ENCODE results near the gene CEP68. TPM values are rescaled to one million over a fixed set of nuclear protein-coding genes. Genes with fewer than 3 reads are reported as not detected.
A peak's percentile ranks its signal among the peaks of the same experiment; 100 is the strongest.
"Not testable (repeated sequence)": the region's sequence is repeated elsewhere in the genome, so short reads cannot be mapped to it uniquely, and the experiment has no call there.

Gene CEP68
- total RNA-seq, 1 donor from 2014 or later, result 4.9 TPM

DNA sequence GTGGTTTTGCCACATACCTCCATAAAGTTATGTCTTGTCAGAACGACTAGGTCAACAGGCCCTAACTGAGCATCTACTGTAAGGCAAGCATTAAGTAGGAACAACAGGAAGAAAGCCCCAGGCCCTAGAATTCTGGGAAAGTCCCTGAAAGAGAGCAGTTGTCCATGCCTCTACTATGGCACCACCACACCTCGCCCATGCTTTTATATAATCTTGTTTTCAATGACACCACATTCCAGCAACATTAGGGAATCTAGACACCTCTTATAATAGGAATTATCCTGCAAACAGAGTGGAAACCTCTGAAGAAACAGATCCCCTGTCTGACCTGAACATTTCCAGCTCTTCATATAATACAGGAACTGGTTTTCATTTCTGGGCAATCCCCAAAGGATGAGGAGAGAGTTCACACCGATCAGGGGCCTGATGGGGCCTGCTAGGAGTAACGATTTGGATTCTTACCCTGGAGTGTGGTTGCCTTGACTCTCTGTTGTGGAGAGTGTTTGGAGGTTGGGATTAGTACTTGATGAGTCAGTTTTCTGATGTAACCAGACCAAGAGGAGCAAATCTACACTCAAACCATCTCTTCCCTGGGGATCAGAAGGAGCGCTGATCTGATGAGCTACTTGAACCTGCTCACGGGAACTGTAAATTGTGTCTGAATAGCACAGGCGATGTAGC, 31.9 kb upstream of the CEP68 start:
- H3K4me3 Mint-ChIP-seq, result no peak overlapping the region
- H3K4me1 Mint-ChIP-seq, result peaks cover 7% of the 10 kb centered on the region
- intact Hi-C loops (cut with micrococcal nuclease), result no loop called here
- H3K9me3 Mint-ChIP-seq, result no peaks in the 10 kb centered on the region
- DNase-seq, result no peak
- H3K27me3 Mint-ChIP-seq, result no peaks in the 10 kb centered on the region
- H3K27ac Mint-ChIP-seq, result no peak overlapping the region
- H3K36me3 Mint-ChIP-seq (ENCODE audit: low read depth), result peaks cover 19% of the 10 kb centered on the region

DNA sequence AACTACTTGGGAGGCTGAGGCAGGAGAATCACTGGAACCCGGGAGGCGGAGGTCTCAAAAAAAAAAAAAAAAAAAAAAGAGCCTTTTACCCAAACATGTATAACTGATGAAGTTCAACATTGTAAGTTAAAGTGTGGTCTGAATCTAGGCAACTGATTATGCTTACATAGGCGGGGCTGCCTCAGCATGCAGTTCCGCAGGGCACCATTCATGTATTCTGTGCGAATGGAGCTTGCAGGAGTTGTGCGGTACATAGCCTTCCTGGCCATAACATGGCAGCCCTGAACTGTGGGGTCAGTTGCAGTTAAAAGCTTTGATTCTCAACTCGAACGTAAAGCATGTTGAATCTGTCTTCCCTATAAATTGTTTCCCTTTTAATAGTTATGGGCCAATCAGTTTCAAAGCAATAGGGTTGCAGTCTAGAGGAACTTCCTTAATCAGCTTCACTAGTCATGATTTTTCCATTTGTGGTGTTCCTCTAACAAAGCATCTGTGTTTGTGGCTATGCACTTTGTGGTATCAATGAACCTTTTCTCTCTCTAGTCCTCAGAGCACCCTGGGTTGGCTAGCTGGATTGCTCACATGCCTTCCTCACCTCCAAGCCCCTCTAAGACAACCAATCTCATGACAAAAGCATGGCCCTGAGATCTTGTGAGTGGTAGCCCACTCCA, 30.6 kb upstream of the CEP68 start:
- DNase-seq, result no peak
- H3K4me3 Mint-ChIP-seq, result no peak overlapping the region
- H3K4me1 Mint-ChIP-seq, result peaks cover 7% of the 10 kb centered on the region
- H3K27ac Mint-ChIP-seq, result no peak overlapping the region
- H3K27me3 Mint-ChIP-seq, result no peaks in the 10 kb centered on the region
- intact Hi-C loops (cut with micrococcal nuclease), result no loop called here
- H3K9me3 Mint-ChIP-seq, result no peaks in the 10 kb centered on the region
- peaks cover 18% of the 10 kb centered on the region for H3K36me3 Mint-ChIP-seq (ENCODE audit: low read depth)

DNA sequence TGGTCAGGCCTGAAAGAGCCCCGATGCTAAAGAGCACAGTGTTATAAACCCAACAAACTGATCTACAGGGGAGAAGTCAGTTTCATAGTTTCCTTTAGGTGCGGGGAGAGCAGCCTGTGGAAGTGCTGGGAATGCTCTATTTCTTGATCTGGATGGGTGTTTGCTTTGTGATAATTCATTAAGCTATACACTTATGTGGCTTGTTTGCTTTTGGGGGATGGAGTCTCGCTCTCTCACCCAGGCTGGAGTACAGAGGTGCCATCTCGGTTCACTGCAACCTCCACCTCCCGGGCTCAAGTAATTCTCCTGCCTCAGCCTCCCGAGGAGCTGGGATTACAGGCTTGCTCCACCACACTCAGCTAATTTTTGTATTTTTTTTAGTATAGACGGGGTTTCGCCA, 30.1 kb upstream of the CEP68 start:
- H3K4me1 Mint-ChIP-seq, result peaks cover 12% of the 10 kb centered on the region

DNA sequence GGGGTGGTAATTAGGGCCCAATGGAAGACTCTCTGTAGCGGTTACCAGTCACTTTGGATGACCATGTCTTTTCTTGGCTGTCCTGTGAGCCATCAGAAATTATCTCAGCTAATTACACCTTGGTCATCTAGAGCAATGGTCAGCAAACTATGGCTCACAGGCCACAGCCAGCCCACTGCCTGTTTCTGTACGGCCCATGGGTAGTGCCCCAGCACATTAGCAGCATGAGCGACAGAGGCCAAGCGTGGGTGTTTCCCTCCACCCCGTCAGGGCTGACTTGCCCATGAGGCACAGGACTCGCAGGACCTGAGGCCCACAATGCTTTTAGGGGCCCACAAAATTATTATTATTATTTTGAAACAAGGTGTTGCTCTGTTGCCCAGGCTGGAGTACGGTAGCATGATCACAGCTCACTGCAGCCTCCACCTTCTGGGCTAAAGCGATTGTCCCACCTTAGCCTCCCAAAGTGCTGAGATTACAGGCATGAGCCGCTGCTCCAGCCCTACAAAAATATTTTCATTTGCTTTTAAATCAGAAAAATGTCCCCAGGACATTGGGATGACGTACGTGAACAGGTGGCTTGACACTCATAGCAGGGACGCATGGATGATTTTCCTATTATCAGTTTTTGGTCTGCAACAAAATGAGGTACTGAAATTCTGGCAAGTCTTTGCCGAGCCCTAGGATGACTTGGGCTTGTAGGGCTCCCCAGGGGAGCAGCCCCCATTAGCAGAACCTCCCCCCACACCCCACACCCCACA, 29.3 kb upstream of the CEP68 start:
- Mint-ChIP-seq H3K27ac (no peak overlapping the region), H3K9me3 (no peaks in the 10 kb centered on the region), H3K4me3 (no peak overlapping the region), H3K4me1 (peaks cover 20% of the 10 kb centered on the region), H3K36me3 (ENCODE audit: low read depth) (peaks cover 14% of the 10 kb centered on the region), H3K27me3 (no peaks in the 10 kb centered on the region)
- intact Hi-C loops (cut with micrococcal nuclease), result no loop called here
- DNase-seq, result no peak

More for the DNA sequence above, 30.1 kb upstream of the CEP68 start:
- Mint-ChIP-seq H3K27ac (no peak overlapping the region), H3K27me3 (no peaks in the 10 kb centered on the region), H3K4me3 (no peak overlapping the region), H3K36me3 (ENCODE audit: low read depth) (peaks cover 18% of the 10 kb centered on the region), H3K9me3 (no peaks in the 10 kb centered on the region)
- no peak for DNase-seq
- intact Hi-C loops (cut with micrococcal nuclease), result no loop called here

DNA sequence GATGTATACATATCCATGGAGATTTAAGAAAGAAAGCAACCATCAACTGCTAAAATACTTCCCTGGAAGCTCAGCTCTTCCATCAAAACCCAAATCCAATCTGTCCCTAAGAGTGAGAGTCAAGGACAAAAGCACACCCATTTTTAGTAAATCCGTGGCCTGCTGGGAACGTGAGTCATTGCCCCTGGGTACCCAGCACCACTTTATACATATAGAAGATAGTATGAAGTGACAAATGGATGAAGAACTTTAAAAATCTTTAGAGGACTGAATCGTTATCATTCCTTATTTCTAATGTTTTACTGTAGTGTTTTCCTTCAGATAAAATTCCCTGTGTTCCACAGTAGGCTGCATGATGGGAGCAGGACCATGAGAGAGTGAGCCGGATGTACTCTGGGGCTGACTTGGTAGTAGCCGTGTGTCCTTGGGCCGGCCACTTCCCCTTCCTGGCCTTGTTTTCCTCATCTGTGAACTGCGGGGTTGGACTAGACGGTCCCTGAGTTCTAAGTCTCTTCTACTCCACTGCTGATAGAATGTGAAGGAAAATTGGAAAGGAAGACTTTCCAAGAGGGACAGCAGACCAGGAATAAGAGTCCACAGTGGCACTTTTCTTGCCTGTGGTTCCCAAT, 28.5 kb upstream of the CEP68 start:
- Mint-ChIP-seq H3K36me3 (ENCODE audit: low read depth) (peaks cover 8% of the 10 kb centered on the region), H3K27me3 (no peaks in the 10 kb centered on the region), H3K27ac (no peak overlapping the region), H3K9me3 (no peaks in the 10 kb centered on the region), H3K4me3 (no peak overlapping the region), H3K4me1 (peaks cover 26% of the 10 kb centered on the region)
- no peak for DNase-seq
- intact Hi-C loops (cut with micrococcal nuclease), result no loop called here

DNA sequence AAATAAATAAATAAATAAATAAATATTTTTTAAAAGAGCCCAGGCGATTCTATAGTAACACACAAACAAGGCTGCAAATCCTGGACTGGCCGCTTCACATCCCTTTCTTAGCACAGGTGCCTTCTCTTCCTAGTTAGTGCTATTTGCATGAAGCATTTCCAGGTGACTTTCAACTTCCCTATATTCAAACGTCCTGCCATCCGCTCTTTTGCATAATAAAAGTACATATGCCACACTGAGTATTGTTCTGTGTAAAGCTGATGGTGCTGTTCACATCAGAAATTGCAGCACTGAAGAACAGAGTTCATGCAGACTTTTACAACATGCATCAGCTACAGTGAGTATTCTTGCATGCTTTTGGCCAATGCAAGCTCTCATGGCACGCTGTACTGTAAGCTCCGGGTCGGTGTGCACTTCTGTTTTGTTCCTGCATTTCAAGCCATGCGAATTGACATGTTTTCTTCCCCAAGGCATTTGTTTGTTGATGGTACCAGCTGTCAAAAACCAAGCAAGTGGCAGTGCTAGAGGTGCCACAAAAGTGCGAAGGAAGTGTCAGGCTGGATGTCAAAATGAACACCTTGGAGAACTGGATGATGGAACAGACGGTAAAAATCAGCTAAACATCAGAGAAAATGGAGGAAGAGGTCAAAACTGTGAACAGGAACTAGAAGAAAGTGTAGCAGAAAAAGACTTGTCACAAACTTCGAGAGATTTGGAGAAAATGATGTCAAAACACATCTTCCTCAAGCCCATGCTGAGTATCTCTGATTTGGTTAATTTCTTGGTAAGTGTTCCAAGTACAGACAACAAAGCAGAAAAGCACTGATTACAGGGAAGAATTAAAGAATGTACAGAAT, 25.5 kb upstream of the CEP68 start:
- H3K27ac Mint-ChIP-seq, result no peak overlapping the region
- H3K4me1 Mint-ChIP-seq, result peaks cover 22% of the 10 kb centered on the region
- H3K36me3 Mint-ChIP-seq (ENCODE audit: low read depth), result no peaks in the 10 kb centered on the region
- intact Hi-C loops (cut with micrococcal nuclease), result no loop called here
- H3K4me3 Mint-ChIP-seq, result no peak overlapping the region
- H3K9me3 Mint-ChIP-seq, result no peaks in the 10 kb centered on the region
- H3K27me3 Mint-ChIP-seq, result no peaks in the 10 kb centered on the region
- DNase-seq, result no peak

DNA sequence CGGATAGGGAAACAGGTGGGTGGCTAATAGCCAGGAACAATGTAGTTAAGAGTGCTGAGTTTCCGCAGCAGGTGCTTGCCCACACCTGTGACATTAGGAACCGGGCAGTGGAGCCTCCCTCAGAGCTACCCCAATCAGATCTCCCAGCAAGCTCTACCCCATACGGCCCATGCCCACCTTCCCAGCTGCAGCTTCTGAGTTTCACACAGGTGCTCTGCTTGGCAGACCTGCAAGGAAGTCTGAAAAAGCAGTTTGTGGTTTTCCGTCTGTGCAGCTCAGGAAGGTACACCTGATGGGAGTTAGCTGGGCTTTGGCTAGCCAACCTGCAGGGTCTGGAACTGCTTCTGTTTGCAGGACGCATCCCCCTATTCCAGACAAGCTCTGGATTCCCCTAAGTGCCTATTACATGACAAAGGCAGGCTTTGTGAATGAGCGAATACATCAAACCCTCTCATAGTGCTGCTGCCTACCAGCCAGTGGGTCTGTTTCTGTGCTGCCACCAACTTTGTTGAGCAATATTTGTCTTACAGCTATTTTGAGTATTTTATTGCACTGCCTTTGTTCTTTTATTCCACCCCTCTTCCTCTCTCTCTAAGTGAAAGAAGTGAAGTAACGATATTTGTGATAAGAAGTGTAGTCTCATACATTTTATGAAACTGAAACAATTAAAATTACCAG, 24.7 kb upstream of the CEP68 start:
- Mint-ChIP-seq H3K27me3 (no peaks in the 10 kb centered on the region), H3K36me3 (ENCODE audit: low read depth) (no peaks in the 10 kb centered on the region), H3K9me3 (no peaks in the 10 kb centered on the region), H3K4me3 (peak overlapping the region; percentile 2), H3K27ac (peak overlapping the region; percentile 50), H3K4me1 (peaks cover 19% of the 10 kb centered on the region)
- intact Hi-C loops (cut with micrococcal nuclease), result loop anchor here (2.0 kb wide), 1 partner anchor 115 kb away; no protein-coding TSS in a partner anchor
- DNase-seq, result no peak

DNA sequence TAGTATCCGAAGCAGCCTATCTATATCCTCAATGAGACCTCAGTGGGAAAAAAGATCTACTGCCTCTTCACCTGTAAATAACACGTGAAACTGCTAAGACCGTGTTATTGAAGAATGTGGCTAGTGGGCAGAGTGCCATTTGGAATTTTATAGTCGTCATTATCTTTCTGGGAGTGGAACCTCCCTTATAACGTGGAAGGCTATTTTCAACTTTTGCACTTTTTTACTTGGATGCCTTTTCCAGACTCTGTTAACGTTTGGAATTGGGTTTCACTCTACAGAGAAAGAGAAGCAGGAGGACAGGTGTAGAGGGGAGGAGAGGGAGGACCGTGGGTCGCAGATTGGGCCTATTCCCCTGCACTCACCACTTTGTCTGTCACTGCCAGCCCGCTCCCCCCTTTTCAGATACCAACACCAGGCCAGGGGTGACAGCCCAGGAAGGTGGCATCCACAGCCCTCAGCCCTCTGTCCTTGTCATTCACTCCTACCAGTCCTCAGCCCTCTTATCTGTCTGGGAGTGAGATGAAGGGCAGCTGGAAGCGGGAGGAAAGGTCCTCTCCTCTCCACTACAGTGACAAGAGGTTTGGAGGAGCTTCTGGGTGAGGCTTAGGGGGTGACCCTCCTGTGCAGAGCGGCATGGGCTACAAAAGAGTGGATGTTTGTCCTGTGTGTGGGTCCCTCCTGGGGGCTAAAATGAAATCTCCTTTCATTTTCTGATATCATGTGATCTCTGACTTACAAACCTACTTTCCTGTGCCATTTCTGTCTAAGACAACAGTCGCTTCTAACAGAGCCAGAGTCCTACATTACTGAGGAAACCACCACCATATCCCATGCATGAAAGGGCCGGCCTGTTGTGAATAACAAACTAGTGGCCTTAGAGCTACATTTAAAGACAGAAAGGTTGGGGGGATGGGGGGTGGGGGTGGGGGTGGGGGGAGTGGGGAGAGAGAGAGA, 23.9 kb upstream of the CEP68 start:
- intact Hi-C loops (cut with micrococcal nuclease), result loop anchor here (2.0 kb wide), 1 partner anchor 115 kb away; no protein-coding TSS in a partner anchor
- Mint-ChIP-seq H3K4me3 (peak overlapping the region; percentile 2), H3K36me3 (ENCODE audit: low read depth) (no peaks in the 10 kb centered on the region), H3K9me3 (no peaks in the 10 kb centered on the region), H3K27ac (peak overlapping the region; percentile 50), H3K4me1 (peaks cover 19% of the 10 kb centered on the region), H3K27me3 (no peaks in the 10 kb centered on the region)
- no peak for DNase-seq

DNA sequence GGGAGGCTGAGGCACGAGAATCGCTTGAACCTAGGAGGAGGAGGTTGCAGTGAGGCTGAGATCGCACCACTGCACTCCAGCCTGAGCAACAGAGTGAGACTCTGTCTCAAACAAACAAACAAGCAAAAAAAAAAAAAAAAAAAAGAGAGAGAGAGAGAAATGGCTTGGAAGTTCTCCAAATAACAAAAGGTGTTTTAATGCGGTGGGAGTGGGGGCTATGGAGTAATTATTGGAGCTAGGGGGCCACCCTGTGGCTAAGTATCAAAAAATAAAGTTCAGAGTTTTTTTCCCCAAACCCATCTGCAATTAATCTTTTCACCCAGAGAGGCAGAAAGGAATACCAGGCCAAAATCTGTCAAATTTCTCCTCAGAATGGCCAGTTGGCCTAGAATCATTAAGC, 23.0 kb upstream of the CEP68 start:
- Mint-ChIP-seq H3K4me3 (no peak overlapping the region), H3K9me3 (no peaks in the 10 kb centered on the region), H3K36me3 (ENCODE audit: low read depth) (no peaks in the 10 kb centered on the region), H3K27ac (no peak overlapping the region), H3K27me3 (no peaks in the 10 kb centered on the region), H3K4me1 (peaks cover 19% of the 10 kb centered on the region)
- no peak for DNase-seq
- intact Hi-C loops (cut with micrococcal nuclease), result loop anchor here (2.0 kb wide), 1 partner anchor 116 kb away; no protein-coding TSS in a partner anchor

DNA sequence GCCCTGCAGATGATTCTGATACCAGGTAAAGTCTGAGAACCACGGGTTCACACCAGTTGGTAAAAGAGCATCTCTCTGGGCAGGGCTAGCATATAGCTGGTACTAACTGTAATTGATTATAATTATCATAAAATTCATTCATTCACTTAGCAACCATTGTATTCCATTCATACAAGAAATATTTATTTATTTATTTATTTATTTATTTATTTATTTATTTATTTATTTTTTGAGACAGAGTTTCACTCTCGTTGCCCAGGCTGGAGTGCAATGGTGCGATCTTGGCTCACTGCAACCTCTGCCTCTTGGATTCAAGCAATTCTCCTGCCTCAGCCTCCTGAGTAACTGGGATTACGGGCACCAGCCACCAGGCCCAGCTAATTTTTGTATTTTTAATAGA, 22.5 kb upstream of the CEP68 start:
- H3K4me3 Mint-ChIP-seq; H3K27me3 Mint-ChIP-seq; DNase-seq; H3K36me3 Mint-ChIP-seq (ENCODE audit: low read depth); H3K9me3 Mint-ChIP-seq; H3K27ac Mint-ChIP-seq: not testable (repeated sequence)
- intact Hi-C loops (cut with micrococcal nuclease), result loop anchor here (2.0 kb wide), 1 partner anchor 117 kb away; no protein-coding TSS in a partner anchor
- peaks cover 19% of the 10 kb centered on the region for H3K4me1 Mint-ChIP-seq

DNA sequence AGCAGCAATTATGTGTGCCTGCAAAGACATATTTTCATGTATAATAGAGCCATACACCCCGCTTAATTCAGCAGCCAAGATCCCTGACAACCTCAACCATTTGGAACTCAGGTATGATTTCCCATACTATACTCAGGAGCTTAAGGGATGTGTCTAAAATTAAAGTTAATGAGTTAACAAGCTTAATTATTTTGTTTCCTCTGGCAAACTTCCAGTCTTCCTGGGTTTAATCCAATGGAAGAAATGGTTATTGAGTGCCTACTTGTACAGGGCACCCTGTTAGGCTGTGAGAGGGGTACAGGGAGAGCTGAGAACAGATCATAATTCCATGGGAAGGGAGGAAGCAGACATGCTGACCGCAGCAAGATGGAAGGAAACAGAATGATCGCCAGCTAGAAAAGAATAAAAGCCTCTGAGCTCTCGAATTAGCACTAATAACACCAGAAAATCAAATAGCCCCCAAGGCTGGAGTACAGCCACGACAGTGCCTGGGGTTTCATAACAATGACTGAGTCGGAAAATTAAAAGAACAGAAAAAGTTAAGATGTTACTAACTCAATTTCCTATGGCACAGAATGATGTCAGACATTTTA, 20.8 kb upstream of the CEP68 start:
- H3K27me3 Mint-ChIP-seq, result no peaks in the 10 kb centered on the region
- no peak overlapping the region for H3K27ac Mint-ChIP-seq
- H3K4me3 Mint-ChIP-seq, result no peak overlapping the region
- intact Hi-C loops (cut with micrococcal nuclease), result no loop called here
- no peak for DNase-seq
- no peaks in the 10 kb centered on the region for H3K36me3 Mint-ChIP-seq (ENCODE audit: low read depth)
- H3K9me3 Mint-ChIP-seq, result no peaks in the 10 kb centered on the region
- H3K4me1 Mint-ChIP-seq, result peaks cover 23% of the 10 kb centered on the region

DNA sequence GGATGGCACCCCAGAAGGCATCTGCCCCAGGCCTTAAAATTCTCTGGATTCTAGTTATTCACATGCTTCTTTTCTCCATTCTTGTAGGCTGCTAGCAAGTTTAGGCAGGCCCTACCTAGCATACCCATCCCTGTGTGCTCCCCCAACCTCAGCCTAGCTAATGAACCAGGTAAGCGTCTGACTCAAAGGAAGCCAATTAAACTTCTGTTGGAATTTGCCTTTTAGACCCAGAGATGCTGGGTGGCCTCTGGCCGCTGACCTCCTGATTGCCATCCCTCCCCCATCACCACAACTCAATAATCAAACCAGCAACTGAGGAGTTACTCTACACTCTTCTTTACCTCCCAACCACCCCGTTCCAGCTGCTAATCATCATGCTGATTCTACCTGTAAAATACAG, 19.0 kb upstream of the CEP68 start:
- no peaks in the 10 kb centered on the region for H3K36me3 Mint-ChIP-seq (ENCODE audit: low read depth)
- H3K27me3 Mint-ChIP-seq, result no peaks in the 10 kb centered on the region
- H3K4me3 Mint-ChIP-seq, result no peak overlapping the region
- DNase-seq, result no peak
- no peak overlapping the region for H3K27ac Mint-ChIP-seq
- intact Hi-C loops (cut with micrococcal nuclease), result no loop called here
- peaks cover 11% of the 10 kb centered on the region for H3K4me1 Mint-ChIP-seq
- no peaks in the 10 kb centered on the region for H3K9me3 Mint-ChIP-seq

All from activated CD4-positive, alpha-beta T cell treated with anti-CD3 and anti-CD28 coated beads, Interleukin-2, amount 10 ng/mL, durations not matched to agents 24 days and 14 days (primary cell).